Stimulated activated CD8-positive, alpha-beta memory T cell treated with anti-CD3 and anti-CD28 coated beads, Interleukin-7, amount 100 ng/mL, for 48 hours (primary cell): ENCODE data around the gene AP2A2.

Source experiments
- DNase-seq, 2 donors: peaks; one replicate each; pipeline ENCODE4 v3.0.0-alpha.2; 2020; ENCODE audit warnings: low read depth in 1 of 2; ENCODE audit errors: extremely low read depth in 1 of 2

The AP2A2 gene

GRCh38 chr11:925496-926301, at the start of gene AP2A2:
Gene AP2A2 (plus strand): TSS chr11:925870. CDS start chr11:926022, 152 bp downstream.
- peak; percentile 74 to 79 for DNase-seq

GRCh38 chr11:876545-876944, 49.1 kb upstream of the AP2A2 start:
- DNase-seq = no peak

GRCh38 chr11:877565-877964, 48.1 kb upstream of the AP2A2 start:
- DNase-seq = peak; percentile 13 to 20

GRCh38 chr11:880447-880846, 45.2 kb upstream of the AP2A2 start:
- DNase-seq = no peak

DNA sequence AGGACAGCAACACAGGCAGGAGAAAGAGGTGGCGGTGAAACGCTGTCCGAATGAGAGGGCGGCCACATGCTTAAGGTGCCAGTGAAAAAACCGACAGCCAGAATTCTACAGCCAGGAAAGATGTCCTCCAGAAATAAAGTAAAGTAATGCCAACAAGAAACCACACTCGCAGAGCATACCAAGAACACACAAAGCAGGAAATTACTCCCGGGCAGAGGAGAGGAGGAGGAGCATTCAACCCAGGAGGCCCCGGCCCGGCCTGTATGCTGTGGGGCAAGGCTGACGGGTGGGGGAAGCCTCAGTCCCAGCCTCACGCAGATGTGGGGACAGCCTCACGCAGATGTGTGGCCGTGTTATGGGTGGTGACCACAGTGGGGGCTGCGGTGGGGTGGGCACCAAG, 43.1 kb upstream of the AP2A2 start:
- no peak for DNase-seq

DNA sequence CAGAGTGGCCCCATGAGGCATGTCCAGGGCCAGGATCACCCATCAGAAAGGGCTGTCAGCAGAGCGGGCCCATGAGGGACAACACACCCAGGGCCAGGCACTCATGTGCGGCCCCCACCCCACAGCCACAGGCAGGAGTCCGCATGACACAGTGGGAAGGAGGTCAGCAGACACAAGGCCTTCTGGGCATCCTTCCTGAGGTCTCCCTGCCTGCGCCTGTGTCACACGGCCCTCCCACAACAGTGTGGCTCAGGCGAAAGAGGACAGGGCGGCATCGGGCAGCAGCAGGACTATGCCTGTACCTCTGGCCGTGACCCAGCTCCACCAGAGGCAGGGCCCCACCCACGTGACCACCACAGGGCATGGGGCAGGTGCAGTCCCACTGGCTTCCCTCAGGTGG, 42.1 kb upstream of the AP2A2 start:
- no peak for DNase-seq

DNA sequence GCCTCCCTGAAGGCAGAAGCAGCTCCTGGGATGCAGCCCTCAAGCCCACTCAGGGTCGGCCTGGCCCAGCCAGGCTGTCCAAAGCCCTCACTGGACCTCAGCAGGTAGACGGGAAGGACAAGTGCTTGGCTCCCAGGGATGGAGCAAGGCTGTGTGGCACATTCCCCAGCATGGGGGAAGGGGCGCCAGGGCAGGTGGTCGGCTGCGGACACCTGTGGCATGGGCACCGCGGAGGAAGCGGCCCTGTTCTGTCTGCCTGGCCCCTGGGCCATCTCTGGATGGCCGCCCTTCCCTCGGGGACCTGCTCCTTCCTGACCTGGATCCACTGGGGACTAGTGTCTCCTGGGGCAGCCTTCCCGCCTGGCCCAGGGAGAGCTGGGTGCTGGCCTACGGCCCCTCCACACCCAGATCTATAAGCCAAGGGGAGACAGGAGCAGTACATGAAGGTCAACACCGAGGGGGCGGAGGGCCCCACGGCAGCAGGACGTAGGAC, 41.0 kb upstream of the AP2A2 start:
- no peak for DNase-seq

GRCh38 chr11:886568-886967, 39.1 kb upstream of the AP2A2 start:
- no peak for DNase-seq

DNA sequence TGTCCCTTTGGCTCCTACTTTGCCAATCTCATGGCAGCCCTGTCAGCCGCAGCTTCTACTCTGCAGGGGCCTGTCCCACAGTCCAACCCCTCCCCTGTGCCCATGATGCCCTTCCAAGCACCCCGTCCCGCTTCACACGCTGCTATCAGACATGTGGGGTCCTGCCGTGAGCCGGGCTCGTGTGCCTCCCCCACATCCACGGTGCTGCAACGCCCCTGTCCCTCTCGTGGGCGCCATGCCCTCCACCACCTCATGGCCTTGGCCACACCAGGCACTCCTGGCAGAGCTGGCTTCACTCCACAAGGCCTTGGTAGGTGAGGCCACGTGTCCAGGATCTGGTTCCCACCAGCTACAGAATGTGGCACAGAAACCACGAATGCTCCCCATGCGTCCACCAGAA, 38.1 kb upstream of the AP2A2 start:
- no peak for DNase-seq

- no peak for DNase-seq
Observed at GRCh38 chr11:888310-889212, 37.1 kb upstream of the AP2A2 start.

GRCh38 chr11:889257-889656, 36.4 kb upstream of the AP2A2 start:
- no peak for DNase-seq

DNA sequence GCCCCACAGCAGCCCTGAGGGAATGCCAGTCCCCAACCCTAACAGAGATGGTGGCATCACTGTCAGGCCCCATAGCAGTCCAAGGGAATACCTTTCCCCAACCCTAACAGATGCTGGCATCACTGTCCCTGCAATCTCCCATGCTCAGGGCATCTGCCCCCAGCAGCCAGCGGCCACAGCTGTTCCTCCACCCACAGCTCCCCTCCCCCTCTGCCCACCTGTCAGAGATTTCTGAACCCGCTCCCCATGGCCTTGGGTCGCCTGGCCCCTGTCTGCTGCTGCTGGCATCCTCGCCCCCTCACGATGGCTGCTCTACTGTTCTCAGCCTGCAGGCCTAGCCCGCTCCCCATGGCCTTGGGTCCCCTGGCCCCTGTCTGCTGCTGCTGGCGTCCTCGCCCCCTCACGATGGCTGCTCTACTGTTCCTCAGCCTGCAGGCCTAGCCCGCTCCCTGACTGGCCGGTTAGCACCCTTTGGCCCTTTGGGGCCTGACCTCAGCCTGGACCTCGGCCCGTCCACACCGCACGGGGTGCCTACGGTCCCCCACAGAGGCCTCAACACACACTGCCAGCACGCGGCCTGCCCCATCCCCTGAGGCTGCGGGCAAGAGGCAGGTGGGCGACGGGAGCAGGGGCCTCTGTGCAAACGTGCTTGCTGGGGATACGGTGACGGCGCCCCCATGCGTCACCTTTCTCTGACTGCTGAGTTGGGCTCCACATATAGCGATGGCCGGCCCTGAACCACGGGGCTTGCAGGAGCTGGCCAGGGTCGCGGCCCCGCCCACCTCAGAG, 35.8 kb upstream of the AP2A2 start:
- DNase-seq = no peak

DNA sequence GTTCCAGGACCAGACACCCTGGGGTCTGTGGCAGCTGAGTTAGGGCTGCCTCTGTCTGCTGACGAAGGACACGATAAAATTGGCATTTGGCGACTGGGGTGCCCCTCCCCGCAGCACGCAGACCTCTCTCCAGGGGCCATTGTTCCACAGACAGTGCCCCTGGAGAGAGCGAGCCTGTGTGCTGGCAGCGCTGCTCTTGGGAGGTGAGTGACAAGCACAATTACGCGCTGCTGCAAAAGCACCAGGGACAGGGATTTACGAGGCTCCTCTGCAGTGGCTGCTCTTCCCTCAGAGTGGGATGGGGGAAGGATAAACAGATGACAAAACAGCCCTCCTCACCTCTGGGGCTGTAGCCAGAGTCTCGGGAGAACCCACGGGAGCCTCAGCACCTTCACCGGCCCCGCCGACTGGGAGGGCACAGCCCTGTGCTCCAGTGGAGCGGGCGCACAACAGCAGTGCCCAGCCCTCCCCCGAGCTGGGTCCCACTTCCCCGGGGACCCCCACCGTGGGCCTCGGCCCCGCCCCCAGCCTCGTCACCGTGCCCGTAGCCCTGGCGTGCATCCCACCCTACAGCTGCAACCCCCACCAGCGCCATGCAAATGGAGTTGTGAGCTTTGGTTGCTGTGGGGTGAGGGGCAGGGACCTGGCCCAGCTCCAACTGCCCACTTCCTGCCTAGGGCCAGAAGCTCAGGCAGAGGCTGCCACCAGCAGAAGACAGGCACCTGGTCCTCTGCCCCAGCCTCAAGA, 34.7 kb upstream of the AP2A2 start:
- no peak for DNase-seq

GRCh38 chr11:893008-893654, 32.5 kb upstream of the AP2A2 start:
- no peak for DNase-seq

DNA sequence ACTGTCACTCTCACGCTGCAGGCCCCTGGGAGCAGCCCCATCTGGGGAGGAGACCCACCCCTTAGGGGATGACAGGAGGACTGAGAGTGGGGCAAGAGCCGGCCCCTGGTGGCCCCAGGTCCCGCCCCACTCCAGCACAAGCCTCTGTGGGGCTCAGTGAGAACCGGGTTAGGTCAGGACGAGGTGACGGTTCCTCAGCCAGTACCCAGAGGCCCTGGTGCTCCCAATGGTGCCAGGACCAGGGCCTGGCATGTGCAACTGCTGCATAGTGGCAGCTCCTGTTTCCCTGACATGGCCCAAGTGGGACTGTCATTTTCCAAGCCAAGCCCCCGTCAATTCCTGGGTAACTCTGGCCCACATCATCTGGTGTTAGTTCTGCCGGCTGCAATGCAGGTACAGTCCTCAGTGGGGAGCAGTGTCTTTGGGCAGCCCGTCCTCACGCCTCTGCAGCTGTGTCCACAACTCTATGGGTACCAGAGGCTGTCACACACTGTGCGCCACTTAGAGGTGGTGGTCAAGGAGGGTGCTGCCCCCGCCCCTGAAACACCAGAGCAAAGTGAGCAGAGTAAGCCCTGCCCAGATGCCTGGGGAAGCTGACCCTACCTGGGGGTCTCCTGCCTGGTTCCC, 31.0 kb upstream of the AP2A2 start:
- DNase-seq = no peak

DNA sequence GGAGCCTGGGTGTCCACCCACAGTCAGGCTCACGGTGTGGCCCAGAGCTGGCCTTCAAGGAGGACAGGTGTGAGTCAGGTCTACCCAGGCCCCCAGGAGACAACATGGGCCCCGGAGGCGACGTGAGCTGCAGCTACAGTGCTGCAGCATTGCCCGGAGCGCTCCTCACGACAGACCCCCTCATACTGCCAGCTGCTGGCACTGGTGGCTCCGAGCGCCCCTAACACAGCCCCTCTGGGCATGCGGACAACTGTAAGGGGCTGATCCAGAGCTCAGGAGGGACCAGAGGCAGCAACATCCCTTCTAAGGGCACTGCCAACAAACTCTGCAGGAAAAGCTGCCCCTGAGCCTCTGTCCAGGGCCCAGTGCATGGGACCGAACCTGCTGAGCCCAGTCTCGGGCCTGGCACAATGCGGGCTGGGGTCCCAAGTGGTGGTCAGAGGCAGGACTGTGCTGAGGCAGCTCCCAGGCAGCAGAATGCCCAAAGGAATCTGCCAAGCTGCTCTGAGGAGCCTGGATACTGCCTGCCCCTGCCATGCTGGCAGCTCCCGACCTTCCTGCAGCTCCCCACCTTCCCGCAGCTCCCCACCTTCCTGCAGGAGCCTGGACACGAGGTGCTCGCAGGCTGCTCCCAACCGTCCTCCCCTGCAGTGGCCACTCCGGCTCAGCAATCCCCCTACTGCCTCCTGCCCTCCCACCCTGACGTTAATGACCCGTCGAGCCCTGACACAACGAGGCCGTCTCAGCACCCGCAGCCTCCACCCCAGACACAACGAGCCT, 30.1 kb upstream of the AP2A2 start:
- no peak for DNase-seq

- DNase-seq = no peak
Observed at GRCh38 chr11:897253-898142, 28.2 kb upstream of the AP2A2 start.

DNA sequence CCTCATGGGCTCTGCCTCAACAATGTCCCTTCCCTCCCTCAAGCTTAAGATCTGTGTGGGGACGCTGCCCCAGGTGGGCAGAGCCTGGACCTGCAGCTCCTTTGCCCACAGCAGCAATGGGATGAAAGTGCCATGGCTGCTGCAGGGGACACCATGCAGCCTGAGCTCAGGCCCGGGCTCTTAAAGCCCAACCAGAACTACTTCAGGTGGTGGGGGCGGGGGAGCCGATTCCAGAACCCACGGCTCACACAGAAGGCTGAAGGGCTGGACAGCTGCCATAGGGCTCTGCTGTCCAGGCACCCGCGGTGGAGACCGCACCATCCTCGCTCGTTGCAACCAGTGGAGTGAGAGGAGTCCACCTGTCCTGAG, 27.5 kb upstream of the AP2A2 start:
- DNase-seq = no peak
